ENCODE measurements around the gene WDFY4. TPM values are rescaled to one million over a fixed set of nuclear protein-coding genes. Genes with fewer than 3 reads are reported as not detected.

The WDFY4 gene
- total and polyA plus RNA-seq, 2 donors, result 13.0 to 25.1 TPM

DNA sequence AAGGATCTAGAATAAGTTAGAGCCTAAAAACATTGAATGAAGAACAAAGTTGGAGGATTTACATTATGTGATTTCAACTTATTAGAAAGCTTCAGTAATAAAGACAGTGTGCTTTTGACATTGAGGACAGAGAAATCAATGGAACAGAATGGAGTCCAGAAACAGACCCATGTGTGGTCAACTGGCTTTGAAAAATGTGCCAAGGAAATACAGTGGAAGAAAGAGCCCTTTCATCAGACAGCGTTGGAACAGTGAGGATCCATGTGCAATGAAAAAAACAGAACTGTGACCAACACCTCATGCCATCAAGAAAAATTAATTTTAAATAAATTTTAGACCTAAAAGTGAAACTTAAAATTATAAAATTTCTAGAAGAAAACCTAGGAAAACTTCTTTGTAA, 305.6 kb downstream of the WDFY4 start:
- Histone ChIP-seq H3K4me1 (ENCODE audit: control insufficient read depth in 2 of 2, insufficient read depth in 2 of 2, low read length in 2 of 2) (no peaks in the 10 kb centered on the region), H3K27ac (ENCODE audit: low read depth in 1 of 2, low read length in 1 of 2) (no peak overlapping the region), H3K36me3 (ENCODE audit: control insufficient read depth in 2 of 2, insufficient read depth in 2 of 2, low read length in 1 of 2) (no peaks in the 10 kb centered on the region), H3K4me3 (ENCODE audit: low read length in 2 of 2) (no peak overlapping the region), H3K9me3 (ENCODE audit: control insufficient read depth in 2 of 2, insufficient read depth in 1 of 2, low read length in 1 of 2) (no peaks in the 10 kb centered on the region), H3K27me3 (ENCODE audit: control insufficient read depth in 2 of 2, insufficient read depth in 1 of 2, low read length in 1 of 2) (no peaks in the 10 kb centered on the region)
- DNase-seq (ENCODE audit: low read depth in 6 of 9, low spot score in 9 of 9), result no peak
- 99% methylated on average over 1 of the region's 1 CpG for WGBS

GRCh38 chr10:48993627-48994026, 309.0 kb downstream of the WDFY4 start:
- Histone ChIP-seq H3K36me3 (ENCODE audit: control insufficient read depth in 2 of 2, insufficient read depth in 2 of 2, low read length in 1 of 2) (no peaks in the 10 kb centered on the region), H3K4me1 (ENCODE audit: control insufficient read depth in 2 of 2, insufficient read depth in 2 of 2, low read length in 2 of 2) (no peaks in the 10 kb centered on the region), H3K27me3 (ENCODE audit: control insufficient read depth in 2 of 2, insufficient read depth in 1 of 2, low read length in 1 of 2) (no peaks in the 10 kb centered on the region), H3K9me3 (ENCODE audit: control insufficient read depth in 2 of 2, insufficient read depth in 1 of 2, low read length in 1 of 2) (no peaks in the 10 kb centered on the region), H3K4me3 (ENCODE audit: low read length in 2 of 2) (no peak overlapping the region), H3K27ac (ENCODE audit: low read depth in 1 of 2, low read length in 1 of 2) (no peak overlapping the region)
- 96% methylated on average over 5 of the region's 5 CpGs for WGBS
- DNase-seq (ENCODE audit: low read depth in 6 of 9, low spot score in 9 of 9), result no peak

DNA sequence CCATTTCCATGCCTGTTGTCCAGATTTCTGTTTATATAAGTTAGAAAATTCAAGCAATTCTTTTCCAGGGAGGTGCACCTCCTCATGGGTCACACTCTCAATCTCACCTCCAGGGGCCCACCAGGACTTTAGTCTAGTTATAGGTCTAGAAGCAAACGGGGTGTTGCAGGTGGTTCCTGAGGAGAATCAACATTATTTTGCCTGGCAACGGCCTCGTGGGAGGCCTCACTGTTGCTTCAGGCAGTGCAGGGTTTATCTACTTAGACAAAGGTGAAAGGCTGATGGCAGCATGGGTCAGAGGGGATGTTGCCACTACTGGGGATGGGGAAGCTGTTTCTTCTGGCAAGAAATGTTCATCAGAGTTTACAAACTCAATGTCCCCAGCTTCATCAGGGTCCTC, 311.7 kb downstream of the WDFY4 start:
- WGBS, result 90% methylated on average over 3 of the region's 3 CpGs

DNA sequence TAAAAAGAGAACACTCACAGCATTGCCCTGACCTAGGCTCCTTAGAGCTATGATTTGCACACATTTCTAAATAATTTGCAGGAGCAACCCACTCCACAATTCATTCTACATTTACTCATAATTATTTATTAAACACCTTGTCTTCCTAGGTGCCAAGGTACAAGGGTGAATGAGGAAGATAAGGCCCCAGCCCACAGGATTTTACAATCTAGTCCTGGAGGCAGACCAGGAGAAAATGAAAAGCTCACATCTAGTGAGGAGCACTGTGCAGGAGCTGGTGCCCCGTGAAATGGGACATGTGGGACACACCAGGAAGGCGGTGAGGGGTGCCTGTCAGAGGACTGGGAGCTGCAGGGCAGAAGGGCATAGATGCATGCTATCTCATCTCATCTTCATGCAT, 314.7 kb downstream of the WDFY4 start:
- H3K36me3 ChIP-seq (ENCODE audit: control insufficient read depth in 2 of 2, insufficient read depth in 2 of 2, low read length in 1 of 2), result no peaks in the 10 kb centered on the region
- no peak overlapping the region for H3K4me3 ChIP-seq (ENCODE audit: low read length in 2 of 2)
- no peaks in the 10 kb centered on the region for H3K27me3 ChIP-seq (ENCODE audit: control insufficient read depth in 2 of 2, insufficient read depth in 1 of 2, low read length in 1 of 2)
- H3K9me3 ChIP-seq (ENCODE audit: control insufficient read depth in 2 of 2, insufficient read depth in 1 of 2, low read length in 1 of 2), result no peaks in the 10 kb centered on the region
- 96% methylated on average over 2 of the region's 2 CpGs for WGBS
- no peaks in the 10 kb centered on the region for H3K4me1 ChIP-seq (ENCODE audit: control insufficient read depth in 2 of 2, insufficient read depth in 2 of 2, low read length in 2 of 2)
- no peak overlapping the region for H3K27ac ChIP-seq (ENCODE audit: low read depth in 1 of 2, low read length in 1 of 2)
- no peak for DNase-seq (ENCODE audit: low read depth in 6 of 9, low spot score in 9 of 9)

More for the DNA sequence above, 311.7 kb downstream of the WDFY4 start:
- Histone ChIP-seq H3K27me3 (ENCODE audit: control insufficient read depth in 2 of 2, insufficient read depth in 1 of 2, low read length in 1 of 2) (no peaks in the 10 kb centered on the region), H3K4me3 (ENCODE audit: low read length in 2 of 2) (no peak overlapping the region), H3K4me1 (ENCODE audit: control insufficient read depth in 2 of 2, insufficient read depth in 2 of 2, low read length in 2 of 2) (no peaks in the 10 kb centered on the region), H3K9me3 (ENCODE audit: control insufficient read depth in 2 of 2, insufficient read depth in 1 of 2, low read length in 1 of 2) (no peaks in the 10 kb centered on the region), H3K36me3 (ENCODE audit: control insufficient read depth in 2 of 2, insufficient read depth in 2 of 2, low read length in 1 of 2) (no peaks in the 10 kb centered on the region), H3K27ac (ENCODE audit: low read depth in 1 of 2, low read length in 1 of 2) (no peak overlapping the region)
- DNase-seq (ENCODE audit: low read depth in 6 of 9, low spot score in 9 of 9), result no peak

DNA sequence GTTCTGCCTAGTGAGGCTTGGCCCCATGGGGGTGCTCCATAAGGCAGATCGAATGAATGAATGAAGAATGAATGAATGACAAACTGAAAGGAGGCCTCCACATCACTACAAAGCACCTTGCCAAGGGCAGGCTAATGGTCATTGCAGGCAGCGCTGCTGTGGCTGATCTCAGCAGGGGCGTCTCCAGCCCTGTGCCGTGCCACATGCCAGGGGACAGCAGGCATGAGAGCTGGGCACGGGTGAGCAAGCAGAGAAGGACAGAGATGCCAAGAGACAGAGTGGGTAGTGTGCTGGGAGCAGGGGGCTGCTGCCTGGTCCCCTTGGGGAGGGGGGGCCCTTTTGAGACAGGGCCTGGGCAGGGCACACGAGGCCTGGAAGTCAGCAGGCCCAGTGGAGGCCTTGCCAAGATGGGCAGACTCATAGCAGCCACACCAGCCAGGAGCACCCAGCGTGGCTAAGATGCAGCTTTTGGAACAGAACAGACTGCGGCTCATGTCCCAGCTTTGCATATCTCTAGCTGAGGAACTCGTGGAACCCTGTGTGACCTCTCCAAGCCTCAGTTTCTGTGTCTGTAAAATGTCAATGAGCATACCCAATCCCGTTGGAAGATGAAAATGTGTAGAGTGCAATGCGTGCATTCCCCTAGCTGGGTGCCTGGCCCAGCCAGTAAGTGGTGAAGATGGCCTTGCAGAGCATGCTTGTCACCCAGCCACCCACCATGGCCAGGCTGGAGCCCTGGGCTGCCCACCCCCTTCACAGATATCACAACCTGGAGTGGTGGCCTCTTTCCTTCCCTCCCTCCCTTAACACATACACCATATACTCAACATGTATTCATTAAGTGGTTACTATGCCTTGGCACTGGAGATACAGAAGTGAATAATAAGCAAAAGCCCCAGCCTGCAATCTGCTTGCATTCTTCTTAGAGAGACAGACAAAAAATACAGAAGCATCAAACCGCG, 316.0 kb downstream of the WDFY4 start:
- no peaks in the 10 kb centered on the region for H3K4me1 ChIP-seq (ENCODE audit: control insufficient read depth in 2 of 2, insufficient read depth in 2 of 2, low read length in 2 of 2)
- H3K4me3 ChIP-seq (ENCODE audit: low read length in 2 of 2), result no peak overlapping the region
- no peaks in the 10 kb centered on the region for H3K36me3 ChIP-seq (ENCODE audit: control insufficient read depth in 2 of 2, insufficient read depth in 2 of 2, low read length in 1 of 2)
- 94% methylated on average over 13 of the region's 13 CpGs for WGBS
- H3K27me3 ChIP-seq (ENCODE audit: control insufficient read depth in 2 of 2, insufficient read depth in 1 of 2, low read length in 1 of 2), result no peaks in the 10 kb centered on the region
- no peaks in the 10 kb centered on the region for H3K9me3 ChIP-seq (ENCODE audit: control insufficient read depth in 2 of 2, insufficient read depth in 1 of 2, low read length in 1 of 2)
- DNase-seq (ENCODE audit: low read depth in 6 of 9, low spot score in 9 of 9), result no peak
- H3K27ac ChIP-seq (ENCODE audit: low read depth in 1 of 2, low read length in 1 of 2), result no peak overlapping the region

- DNase-seq (ENCODE audit: low read depth in 6 of 9, low spot score in 9 of 9), result no peak
- H3K4me1 ChIP-seq (ENCODE audit: control insufficient read depth in 2 of 2, insufficient read depth in 2 of 2, low read length in 2 of 2), result no peaks in the 10 kb centered on the region
- no peak overlapping the region for H3K27ac ChIP-seq (ENCODE audit: low read depth in 1 of 2, low read length in 1 of 2)
- no peaks in the 10 kb centered on the region for H3K36me3 ChIP-seq (ENCODE audit: control insufficient read depth in 2 of 2, insufficient read depth in 2 of 2, low read length in 1 of 2)
- no peaks in the 10 kb centered on the region for H3K27me3 ChIP-seq (ENCODE audit: control insufficient read depth in 2 of 2, insufficient read depth in 1 of 2, low read length in 1 of 2)
- H3K4me3 ChIP-seq (ENCODE audit: low read length in 2 of 2), result no peak overlapping the region
- no peaks in the 10 kb centered on the region for H3K9me3 ChIP-seq (ENCODE audit: control insufficient read depth in 2 of 2, insufficient read depth in 1 of 2, low read length in 1 of 2)
- WGBS, result 98% methylated on average over 9 of the region's 9 CpGs
These were observed 316.7 kb downstream of the WDFY4 start for GRCh38 chr10:49001402-49001801.

DNA sequence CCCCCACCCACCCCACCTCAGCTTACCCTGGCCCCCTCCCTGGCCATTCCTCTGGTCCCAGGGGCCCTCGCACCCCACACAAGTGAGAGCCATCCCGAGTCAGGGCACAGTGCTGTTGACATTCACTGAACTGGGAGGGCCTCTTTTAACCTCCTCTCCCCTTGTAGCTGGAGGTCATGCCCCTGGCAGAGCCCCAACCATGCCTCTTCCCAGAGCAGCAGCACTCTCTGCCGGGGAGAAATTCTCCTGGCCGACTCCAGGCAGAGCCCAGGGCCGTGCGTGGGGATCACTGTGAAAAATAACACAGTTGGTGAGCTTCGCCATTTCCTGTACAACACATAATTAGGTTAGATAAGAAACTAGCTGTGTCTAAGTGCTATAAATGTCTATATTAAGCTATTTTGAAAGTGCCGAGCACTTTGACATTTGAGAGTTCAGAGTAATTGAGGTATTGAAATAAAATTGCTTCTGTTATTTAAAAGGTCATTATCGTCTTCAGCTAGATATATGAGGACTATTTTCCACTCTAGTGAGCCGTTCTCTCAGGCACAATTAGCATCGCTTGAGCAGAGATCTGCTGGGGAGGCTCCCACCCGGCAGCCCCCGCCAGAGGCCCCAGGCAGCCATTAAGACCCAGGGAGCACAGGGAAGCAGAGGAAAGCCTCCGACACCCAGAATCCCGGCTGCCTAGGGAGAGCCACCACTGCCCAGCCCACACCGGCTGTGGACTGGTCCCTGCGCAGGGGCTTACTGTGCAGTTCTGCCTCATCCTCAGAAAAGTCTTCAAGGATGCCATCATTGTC, 317.4 kb downstream of the WDFY4 start:
- DNase-seq (ENCODE audit: low read depth in 6 of 9, low spot score in 9 of 9), result no peak
- 76% methylated on average over 17 of the region's 17 CpGs for WGBS
- Histone ChIP-seq H3K4me3 (ENCODE audit: low read length in 2 of 2) (no peak overlapping the region), H3K27me3 (ENCODE audit: control insufficient read depth in 2 of 2, insufficient read depth in 1 of 2, low read length in 1 of 2) (no peaks in the 10 kb centered on the region), H3K4me1 (ENCODE audit: control insufficient read depth in 2 of 2, insufficient read depth in 2 of 2, low read length in 2 of 2) (no peaks in the 10 kb centered on the region), H3K27ac (ENCODE audit: low read depth in 1 of 2, low read length in 1 of 2) (no peak overlapping the region), H3K9me3 (ENCODE audit: control insufficient read depth in 2 of 2, insufficient read depth in 1 of 2, low read length in 1 of 2) (no peaks in the 10 kb centered on the region), H3K36me3 (ENCODE audit: control insufficient read depth in 2 of 2, insufficient read depth in 2 of 2, low read length in 1 of 2) (no peaks in the 10 kb centered on the region)

GRCh38 chr10:49005270-49005669, 320.6 kb downstream of the WDFY4 start:
- Histone ChIP-seq H3K27me3 (ENCODE audit: control insufficient read depth in 2 of 2, insufficient read depth in 1 of 2, low read length in 1 of 2) (no peaks in the 10 kb centered on the region), H3K4me1 (ENCODE audit: control insufficient read depth in 2 of 2, insufficient read depth in 2 of 2, low read length in 2 of 2) (no peaks in the 10 kb centered on the region), H3K36me3 (ENCODE audit: control insufficient read depth in 2 of 2, insufficient read depth in 2 of 2, low read length in 1 of 2) (no peaks in the 10 kb centered on the region), H3K27ac (ENCODE audit: low read depth in 1 of 2, low read length in 1 of 2) (no peak overlapping the region), H3K4me3 (ENCODE audit: low read length in 2 of 2) (no peak overlapping the region), H3K9me3 (ENCODE audit: control insufficient read depth in 2 of 2, insufficient read depth in 1 of 2, low read length in 1 of 2) (no peaks in the 10 kb centered on the region)
- DNase-seq (ENCODE audit: low read depth in 6 of 9, low spot score in 9 of 9), result no peak
- WGBS, result 91% methylated on average over 5 of the region's 5 CpGs

DNA sequence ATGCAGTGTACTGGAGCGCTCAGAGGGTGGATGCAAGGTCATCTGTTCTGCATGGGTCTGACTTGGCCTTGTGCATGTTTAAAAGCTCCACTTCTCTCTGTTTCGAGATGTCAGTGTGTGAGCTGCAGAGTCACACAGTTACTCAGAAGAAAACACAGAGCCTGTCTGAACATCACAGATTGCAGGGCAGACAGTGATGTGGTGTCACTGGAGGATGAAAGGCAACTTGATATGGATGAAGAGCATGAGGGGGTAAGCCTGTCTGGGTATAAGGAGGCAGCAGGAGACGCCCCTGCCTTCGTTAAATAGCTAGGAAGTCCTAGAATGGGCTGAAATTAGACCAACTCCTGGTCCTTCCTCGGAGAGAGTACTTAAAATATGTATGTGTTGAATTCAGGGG, 322.5 kb downstream of the WDFY4 start:
- no peaks in the 10 kb centered on the region for H3K4me1 ChIP-seq (ENCODE audit: control insufficient read depth in 2 of 2, insufficient read depth in 2 of 2, low read length in 2 of 2)
- no peaks in the 10 kb centered on the region for H3K36me3 ChIP-seq (ENCODE audit: control insufficient read depth in 2 of 2, insufficient read depth in 2 of 2, low read length in 1 of 2)
- 88% methylated on average over 5 of the region's 5 CpGs for WGBS
- no peaks in the 10 kb centered on the region for H3K9me3 ChIP-seq (ENCODE audit: control insufficient read depth in 2 of 2, insufficient read depth in 1 of 2, low read length in 1 of 2)
- H3K4me3 ChIP-seq (ENCODE audit: low read length in 2 of 2), result no peak overlapping the region
- DNase-seq (ENCODE audit: low read depth in 6 of 9, low spot score in 9 of 9), result no peak
- H3K27me3 ChIP-seq (ENCODE audit: control insufficient read depth in 2 of 2, insufficient read depth in 1 of 2, low read length in 1 of 2), result no peaks in the 10 kb centered on the region
- H3K27ac ChIP-seq (ENCODE audit: low read depth in 1 of 2, low read length in 1 of 2), result no peak overlapping the region
